ENCODE results near the gene LCN15. TPM values are rescaled to one million over a fixed set of nuclear protein-coding genes. Genes with fewer than 3 reads are reported as not detected.

The LCN15 gene
- total RNA-seq, 1 experiment from 2014 or later = 0.05 TPM

GRCh38 chr9:136757328-136757727 lies 7.0 kb downstream of the LCN15 start:
- in situ Hi-C loops (cut with HindIII; ENCODE audit: low pct_unique_long_range_greater_than_20kb, low sequenced_read_pairs) (no loop called here), intact Hi-C loops (cut with micrococcal nuclease; ENCODE audit: unreplicated experiment) (no loop called here)
- no TSS peak for BruUV-seq (replicated peaks)
- Histone ChIP-seq H3K9me3 (ENCODE audit: control insufficient read depth, insufficient read depth, low read depth, low read length) (no peaks in the 10 kb centered on the region), H3K36me3 (ENCODE audit: control insufficient read depth, insufficient read depth, low read length) (no peaks in the 10 kb centered on the region), H3K4me3 (ENCODE audit: low read depth in 2 of 2, low read length in 2 of 2) (no peak overlapping the region), H3K27me3 (ENCODE audit: control insufficient read depth, insufficient read depth, low read length) (no peaks in the 10 kb centered on the region), H3K27ac (ENCODE audit: low read length) (no peak overlapping the region), H3K4me1 (ENCODE audit: control insufficient read depth, insufficient read depth, low read length) (peaks cover 3% of the 10 kb centered on the region; the same call in 1 of the 2 replicates)
- ATAC-seq (no peak), DNase-seq (ENCODE audit: low read depth, low spot score) (no peak)
- CTCF ChIA-PET = interaction anchor here (0.6 to 0.9 kb wide), 2 partner anchors 9 to 37 kb away, joined by 3 to 6 read pairs; no protein-coding TSS in a partner anchor
- POLR2A ChIA-PET = no interaction called here
- TF ChIP-seq, protein P1, sequence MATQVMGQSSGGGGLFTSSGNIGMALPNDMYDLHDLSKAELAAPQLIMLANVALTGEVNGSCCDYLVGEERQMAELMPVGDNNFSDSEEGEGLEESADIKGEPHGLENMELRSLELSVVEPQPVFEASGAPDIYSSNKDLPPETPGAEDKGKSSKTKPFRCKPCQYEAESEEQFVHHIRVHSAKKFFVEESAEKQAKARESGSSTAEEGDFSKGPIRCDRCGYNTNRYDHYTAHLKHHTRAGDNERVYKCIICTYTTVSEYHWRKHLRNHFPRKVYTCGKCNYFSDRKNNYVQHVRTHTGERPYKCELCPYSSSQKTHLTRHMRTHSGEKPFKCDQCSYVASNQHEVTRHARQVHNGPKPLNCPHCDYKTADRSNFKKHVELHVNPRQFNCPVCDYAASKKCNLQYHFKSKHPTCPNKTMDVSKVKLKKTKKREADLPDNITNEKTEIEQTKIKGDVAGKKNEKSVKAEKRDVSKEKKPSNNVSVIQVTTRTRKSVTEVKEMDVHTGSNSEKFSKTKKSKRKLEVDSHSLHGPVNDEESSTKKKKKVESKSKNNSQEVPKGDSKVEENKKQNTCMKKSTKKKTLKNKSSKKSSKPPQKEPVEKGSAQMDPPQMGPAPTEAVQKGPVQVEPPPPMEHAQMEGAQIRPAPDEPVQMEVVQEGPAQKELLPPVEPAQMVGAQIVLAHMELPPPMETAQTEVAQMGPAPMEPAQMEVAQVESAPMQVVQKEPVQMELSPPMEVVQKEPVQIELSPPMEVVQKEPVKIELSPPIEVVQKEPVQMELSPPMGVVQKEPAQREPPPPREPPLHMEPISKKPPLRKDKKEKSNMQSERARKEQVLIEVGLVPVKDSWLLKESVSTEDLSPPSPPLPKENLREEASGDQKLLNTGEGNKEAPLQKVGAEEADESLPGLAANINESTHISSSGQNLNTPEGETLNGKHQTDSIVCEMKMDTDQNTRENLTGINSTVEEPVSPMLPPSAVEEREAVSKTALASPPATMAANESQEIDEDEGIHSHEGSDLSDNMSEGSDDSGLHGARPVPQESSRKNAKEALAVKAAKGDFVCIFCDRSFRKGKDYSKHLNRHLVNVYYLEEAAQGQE (IDR thresholded peaks at IDR 0.05; ENCODE audit: insufficient read depth in 1 of 2, low read depth in 2 of 2, low read length in 1 of 2) = no peak
- no peak for TF ChIP-seq TCF7L2 (IDR thresholded peaks at IDR 0.05; ENCODE audit: low read depth, low read length)
- TF ChIP-seq CTCF (IDR thresholded peaks at IDR 0.05) = no peak
- no peak for TF ChIP-seq POLR2AphosphoS5 (IDR thresholded peaks at IDR 0.05; ENCODE audit: low read depth, low read length)
- TF ChIP-seq SIN3A (IDR thresholded peaks at IDR 0.05; ENCODE audit: borderline replicate concordance, insufficient read depth, low read depth, low read length) = no peak

DNA sequence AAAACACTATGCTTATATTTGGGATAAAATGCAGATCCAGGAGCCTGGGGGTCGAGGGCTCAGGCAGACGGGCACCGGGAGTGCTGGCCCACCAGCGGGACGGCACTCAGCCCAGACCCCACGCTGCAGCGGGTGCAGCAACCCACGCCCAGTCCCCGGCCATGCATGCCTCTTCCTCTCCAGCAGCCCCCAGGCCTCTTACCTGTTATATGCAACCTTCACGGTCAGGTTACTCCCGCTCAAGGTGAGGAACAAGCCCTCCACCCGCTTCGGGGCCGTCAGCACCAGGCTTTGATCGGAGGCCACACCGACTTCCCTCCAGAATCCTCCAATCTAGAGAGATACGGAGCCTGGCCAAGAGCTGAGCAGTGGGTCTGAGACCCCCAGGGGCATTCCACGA lies 7.5 kb downstream of the LCN15 start:
- H3K27ac ChIP-seq (ENCODE audit: low read length) = no peak overlapping the region
- H3K36me3 ChIP-seq (ENCODE audit: control insufficient read depth, insufficient read depth, low read length) = no peaks in the 10 kb centered on the region
- DNase-seq (ENCODE audit: low read depth, low spot score) = no peak
- BruUV-seq (replicated peaks) = no TSS peak
- 0 out of 2 replicates have a peak, but pooled peaks cover 3% of the 10 kb centered on the region for H3K4me1 ChIP-seq (ENCODE audit: control insufficient read depth, insufficient read depth, low read length)
- no peaks in the 10 kb centered on the region for H3K27me3 ChIP-seq (ENCODE audit: control insufficient read depth, insufficient read depth, low read length)
- ChIA-PET POLR2A (no interaction called here), CTCF (no interaction called here)
- in situ Hi-C loops (cut with HindIII; ENCODE audit: low pct_unique_long_range_greater_than_20kb, low sequenced_read_pairs) (no loop called here), intact Hi-C loops (cut with micrococcal nuclease; ENCODE audit: unreplicated experiment) (no loop called here)
- no peak for ATAC-seq
- TF ChIP-seq CTCF (IDR thresholded peaks at IDR 0.05) = no peak
- TF ChIP-seq POLR2AphosphoS5 (IDR thresholded peaks at IDR 0.05; ENCODE audit: low read depth, low read length) = no peak
- TF ChIP-seq, protein P1 (IDR thresholded peaks at IDR 0.05; ENCODE audit: insufficient read depth in 1 of 2, low read depth in 2 of 2, low read length in 1 of 2) = no peak
- no peak for TF ChIP-seq TCF7L2 (IDR thresholded peaks at IDR 0.05; ENCODE audit: low read depth, low read length)
- TF ChIP-seq SIN3A (IDR thresholded peaks at IDR 0.05; ENCODE audit: borderline replicate concordance, insufficient read depth, low read depth, low read length) = no peak
- no peak overlapping the region for H3K4me3 ChIP-seq (ENCODE audit: low read depth in 2 of 2, low read length in 2 of 2)
- H3K9me3 ChIP-seq (ENCODE audit: control insufficient read depth, insufficient read depth, low read depth, low read length) = no peaks in the 10 kb centered on the region

Measured in Panc1 (cell line).